Measurements from ENCODE around the gene HDLBP.

GRCh38 chr2:241325257-241325656, 9.8 kb upstream of the HDLBP start:
- no peak for TF ChIP-seq POLR2AphosphoS5 (IDR thresholded peaks at IDR 0.05; ENCODE audit: low read depth, low read length)
- no peak for TF ChIP-seq REST (IDR thresholded peaks at IDR 0.05; ENCODE audit: insufficient read depth in 1 of 2, low read depth in 2 of 2, low read length in 2 of 2)

All from PFSK-1 (cell line).